IPS-15b (cell line): ENCODE data around the gene SRRM4.

ENCODE experiments used
- H3K27me3 ChIP-seq: one replicate; pipeline ENCODE4 v1.6.1; 2013; ENCODE audit warnings: low read length; ENCODE audit not compliant: control insufficient read depth, insufficient read depth
- H3K36me3 ChIP-seq: one replicate; pipeline ENCODE4 v1.6.1; 2013; ENCODE audit warnings: low read length; ENCODE audit not compliant: control insufficient read depth, insufficient read depth
- H3K4me1 ChIP-seq: one replicate; pipeline ENCODE4 v1.6.1; 2013; ENCODE audit warnings: mild to moderate bottlenecking, low read length; ENCODE audit not compliant: control insufficient read depth, insufficient read depth
- H3K4me3 ChIP-seq: one replicate; pipeline ENCODE4 v1.5.1; 2013; ENCODE audit warnings: low read depth, low read length
- H3K9ac ChIP-seq: one replicate; pipeline ENCODE4 v1.6.1; 2013; ENCODE audit warnings: low read depth, mild to moderate bottlenecking, low read length
- H3K9me3 ChIP-seq: one replicate; pipeline ENCODE4 v1.6.1; 2013; ENCODE audit warnings: mild to moderate bottlenecking, low read length; ENCODE audit not compliant: control insufficient read depth, insufficient read depth

Gene SRRM4

GRCh38 chr12:119178544-119179334 is 197.4 kb downstream of the SRRM4 start, which contains the start of gene HSPB8:
TSS of gene HSPB8 (plus strand) at chr12:119178931. CDS start at chr12:119179313, 382 bp downstream.
- Histone ChIP-seq H3K9me3 (no peaks in the 10 kb centered on the region), H3K4me3 (peak within 1 kb of the TSS; percentile 41), H3K4me1 (peaks cover 26% of the 10 kb centered on the region), H3K9ac (peak within 1 kb of the TSS; percentile 29), H3K27me3 (no peaks in the 10 kb centered on the region), H3K36me3 (no peaks in the 10 kb centered on the region)

DNA sequence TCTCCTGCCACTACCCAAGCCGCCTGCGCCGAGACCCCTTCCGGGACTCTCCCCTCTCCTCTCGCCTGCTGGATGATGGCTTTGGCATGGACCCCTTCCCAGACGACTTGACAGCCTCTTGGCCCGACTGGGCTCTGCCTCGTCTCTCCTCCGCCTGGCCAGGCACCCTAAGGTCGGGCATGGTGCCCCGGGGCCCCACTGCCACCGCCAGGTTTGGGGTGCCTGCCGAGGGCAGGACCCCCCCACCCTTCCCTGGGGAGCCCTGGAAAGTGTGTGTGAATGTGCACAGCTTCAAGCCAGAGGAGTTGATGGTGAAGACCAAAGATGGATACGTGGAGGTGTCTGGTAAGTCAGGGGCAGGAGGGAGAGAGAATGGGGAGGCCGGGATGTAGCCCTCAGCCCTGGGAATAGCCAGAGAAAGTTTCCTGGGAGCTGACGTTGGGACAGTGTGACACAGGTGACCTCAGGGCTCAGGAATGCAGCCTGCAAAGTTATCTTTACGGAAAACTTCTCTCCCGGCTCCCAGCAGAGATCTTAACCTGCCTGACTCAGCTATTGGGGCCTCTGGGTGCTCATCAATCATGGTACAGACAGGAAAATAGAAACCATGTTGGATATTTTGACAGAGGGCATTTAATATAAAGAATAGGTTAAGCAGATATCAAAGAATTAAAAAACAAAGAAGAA is 198.1 kb downstream of the SRRM4 start:
- Histone ChIP-seq H3K27me3 (no peaks in the 10 kb centered on the region), H3K36me3 (no peaks in the 10 kb centered on the region), H3K9ac (peak overlapping the region; percentile 29), H3K4me3 (peak overlapping the region; percentile 41), H3K4me1 (peaks cover 26% of the 10 kb centered on the region), H3K9me3 (no peaks in the 10 kb centered on the region)

DNA sequence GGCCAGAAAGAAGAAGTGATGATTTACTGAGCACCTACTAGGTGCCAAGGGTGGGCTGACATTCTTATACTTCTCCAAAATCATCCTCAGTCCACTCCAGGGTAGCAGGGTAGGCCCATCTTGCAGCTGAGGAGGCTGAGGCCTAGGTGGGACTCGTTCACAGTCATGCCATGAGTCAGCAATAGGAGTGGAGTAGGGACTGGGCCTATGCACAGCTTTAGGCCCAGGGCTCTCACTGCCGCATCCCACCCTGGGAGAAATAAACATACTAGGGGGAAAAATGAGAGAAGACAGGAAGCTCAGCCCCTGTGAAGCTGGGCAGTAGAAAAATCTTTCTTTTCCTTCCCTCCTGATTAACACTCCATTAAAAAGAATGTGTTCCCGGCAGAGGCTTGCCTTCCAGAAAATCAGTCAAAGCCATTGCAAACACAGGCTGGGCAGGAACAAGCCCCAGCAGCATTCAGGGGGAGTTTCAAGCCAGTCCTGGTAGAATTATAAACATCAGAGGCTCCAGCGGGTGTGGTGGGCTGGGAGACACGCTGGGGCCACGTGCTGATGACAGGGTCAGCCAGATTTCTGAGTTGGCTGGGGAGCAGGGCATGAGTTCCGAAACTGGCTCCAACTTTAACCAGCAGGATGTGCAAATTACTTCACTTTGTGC is 199.2 kb downstream of the SRRM4 start:
- no peak overlapping the region for H3K4me3 ChIP-seq
- no peaks in the 10 kb centered on the region for H3K27me3 ChIP-seq
- H3K9ac ChIP-seq = no peak overlapping the region
- H3K36me3 ChIP-seq = no peaks in the 10 kb centered on the region
- H3K4me1 ChIP-seq = peaks cover 26% of the 10 kb centered on the region
- H3K9me3 ChIP-seq = no peaks in the 10 kb centered on the region

GRCh38 chr12:119181202-119181601 is 199.9 kb downstream of the SRRM4 start:
- Histone ChIP-seq H3K4me3 (no peak overlapping the region), H3K9ac (no peak overlapping the region), H3K27me3 (no peaks in the 10 kb centered on the region), H3K36me3 (no peaks in the 10 kb centered on the region), H3K4me1 (peaks cover 22% of the 10 kb centered on the region), H3K9me3 (no peaks in the 10 kb centered on the region)

- no peak overlapping the region for H3K4me3 ChIP-seq
- peaks cover 22% of the 10 kb centered on the region for H3K4me1 ChIP-seq
- no peaks in the 10 kb centered on the region for H3K27me3 ChIP-seq
- H3K9ac ChIP-seq = no peak overlapping the region
- no peaks in the 10 kb centered on the region for H3K36me3 ChIP-seq
- H3K9me3 ChIP-seq = no peaks in the 10 kb centered on the region
Observed at GRCh38 chr12:119181944-119182343, 200.6 kb downstream of the SRRM4 start.

DNA sequence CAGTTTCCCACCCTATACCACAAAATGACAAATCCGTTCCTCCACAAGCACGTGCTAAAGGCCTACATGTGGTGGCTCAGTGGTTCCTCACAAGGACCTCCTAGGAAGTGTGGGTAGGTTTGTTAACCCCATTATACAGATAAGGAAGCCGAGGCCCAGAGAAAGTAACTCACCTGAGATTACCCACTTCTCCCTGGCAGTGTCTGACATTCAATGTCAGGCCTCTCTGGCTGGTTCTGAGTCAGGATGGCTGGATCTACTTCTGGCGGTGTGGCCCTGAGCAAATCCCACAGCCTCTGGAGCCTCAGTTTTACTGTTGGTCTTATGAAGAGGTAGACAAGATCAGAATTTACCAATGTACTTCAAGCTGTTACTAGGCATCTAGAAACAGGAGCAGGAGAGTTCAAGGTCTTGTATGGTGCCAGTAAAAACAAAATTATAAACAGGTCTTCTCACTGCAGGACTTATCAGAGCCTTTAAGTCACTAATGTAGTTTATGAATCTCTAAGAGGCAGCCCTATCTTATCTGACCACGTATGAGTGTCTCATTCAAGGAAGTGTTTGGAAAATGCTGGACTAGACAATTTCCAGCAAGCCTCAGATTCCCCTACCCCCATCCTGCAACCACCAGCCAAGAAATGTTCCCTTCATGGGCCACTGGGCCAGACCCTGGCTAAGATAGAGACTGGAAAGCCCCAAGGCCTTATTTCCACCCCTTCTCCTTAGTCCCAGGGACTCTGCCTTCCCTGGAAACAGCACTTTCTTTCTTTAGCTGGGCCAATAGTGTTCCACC is 201.6 kb downstream of the SRRM4 start:
- H3K36me3 ChIP-seq = no peaks in the 10 kb centered on the region
- H3K4me1 ChIP-seq = peaks cover 22% of the 10 kb centered on the region
- no peak overlapping the region for H3K4me3 ChIP-seq
- no peaks in the 10 kb centered on the region for H3K27me3 ChIP-seq
- H3K9me3 ChIP-seq = no peaks in the 10 kb centered on the region
- H3K9ac ChIP-seq = no peak overlapping the region

- Histone ChIP-seq H3K4me3 (no peak overlapping the region), H3K9ac (no peak overlapping the region), H3K9me3 (no peaks in the 10 kb centered on the region), H3K27me3 (no peaks in the 10 kb centered on the region), H3K4me1 (peaks cover 17% of the 10 kb centered on the region), H3K36me3 (no peaks in the 10 kb centered on the region)
Observed at GRCh38 chr12:119183942-119184695, 202.8 kb downstream of the SRRM4 start.

GRCh38 chr12:119195256-119195655 is 213.9 kb downstream of the SRRM4 start:
- Histone ChIP-seq H3K4me3 (no peak overlapping the region), H3K9me3 (no peaks in the 10 kb centered on the region), H3K36me3 (no peaks in the 10 kb centered on the region)

GRCh38 chr12:119198440-119198839 is 217.1 kb downstream of the SRRM4 start:
- H3K36me3 ChIP-seq = no peaks in the 10 kb centered on the region
- no peak overlapping the region for H3K9ac ChIP-seq
- H3K9me3 ChIP-seq = no peaks in the 10 kb centered on the region
- H3K4me1 ChIP-seq = peaks cover 13% of the 10 kb centered on the region
- no peak overlapping the region for H3K4me3 ChIP-seq
- H3K27me3 ChIP-seq = no peaks in the 10 kb centered on the region

More at GRCh38 chr12:119195256-119195655, 213.9 kb downstream of the SRRM4 start:
- Histone ChIP-seq H3K4me1 (no peaks in the 10 kb centered on the region), H3K27me3 (no peaks in the 10 kb centered on the region), H3K9ac (no peak overlapping the region)

- Histone ChIP-seq H3K36me3 (no peaks in the 10 kb centered on the region), H3K9me3 (no peaks in the 10 kb centered on the region), H3K9ac (no peak overlapping the region), H3K4me3 (no peak overlapping the region), H3K4me1 (peaks cover 18% of the 10 kb centered on the region), H3K27me3 (no peaks in the 10 kb centered on the region)
Observed at GRCh38 chr12:119200601-119201000, 219.3 kb downstream of the SRRM4 start.
